MCF 10A (cell line): ENCODE data around the gene CRACDL. TPM values are rescaled to one million over a fixed set of nuclear protein-coding genes. Genes with fewer than 3 reads are reported as not detected.

Experiments
- BruUV-seq: library from RNA; stranded (reverse); fragments of 400-500 nt; replicated peaks from 2 replicates; lab custom pipeline; 2021; lab: Mats Ljungman, UMichigan
- CTCF ChIA-PET: fragments of 300-600 bp; sonication (Branson Sonifier 250); formaldehyde crosslinking; extraction: SDS; loops from one replicate; lab custom pipeline; 2021; ENCODE audit warnings: antibody characterized with exemption, inconsistent platforms; lab: Yijun Ruan, JAX
- POLR2A ChIA-PET: fragments of 300-600, 350-650 bp; sonication (Branson Sonifier 250); formaldehyde crosslinking; extraction: SDS; loops from one replicate; lab custom pipeline; 2020; ENCODE audit warnings: antibody characterized with exemption, inconsistent platforms; lab: Yijun Ruan, JAX
- DNase-seq: peaks from one replicate; pipeline ENCODE4 v3.0.0-alpha.2; 2018; ENCODE audit not compliant: unreplicated experiment
- H3K27ac Mint-ChIP-seq: one replicate; pipeline ENCODE4 v1.8.0; 2022; ENCODE audit warnings: mild to moderate bottlenecking, low read depth, mixed read lengths; ENCODE audit not compliant: unreplicated experiment
- H3K27me3 Mint-ChIP-seq: one replicate; pipeline ENCODE4 v1.8.0; 2022; ENCODE audit warnings: mixed read lengths; ENCODE audit not compliant: insufficient read depth, unreplicated experiment
- H3K36me3 Mint-ChIP-seq: one replicate; pipeline ENCODE4 v1.8.0; 2022; ENCODE audit warnings: mild to moderate bottlenecking, moderate library complexity, mixed read lengths; ENCODE audit not compliant: insufficient read depth, unreplicated experiment
- H3K4me1 Mint-ChIP-seq: one replicate; pipeline ENCODE4 v1.8.0; 2022; ENCODE audit warnings: mixed read lengths; ENCODE audit not compliant: insufficient read depth, unreplicated experiment
- H3K4me3 Mint-ChIP-seq: one replicate; pipeline ENCODE4 v1.8.0; 2022; ENCODE audit warnings: mild to moderate bottlenecking, moderate library complexity, mixed read lengths; ENCODE audit not compliant: unreplicated experiment
- H3K9me3 Mint-ChIP-seq: one replicate; pipeline ENCODE4 v1.8.0; 2022; ENCODE audit warnings: mixed read lengths; ENCODE audit not compliant: unreplicated experiment
- intact Hi-C: fragments of 100-400 bp; cut with micrococcal nuclease; formaldehyde crosslinking; loops from 2 replicates; pipeline ENCODE4 v1.14.1; 2022
- total RNA-seq: library from RNA; stranded (reverse); gene quantifications from 2 replicates; pipeline ENCODE4 v1.2.3, GENCODE V29; 2022
- TF ChIP-seq, protein P1 (sequence below): fragments of 200-600 bp; IDR thresholded peaks from one replicate; pipeline ENCODE4 v1.8.0; 2022; ENCODE audit warnings: antibody characterized with exemption, mild to moderate bottlenecking; ENCODE audit not compliant: unreplicated experiment

The CRACDL gene
- total RNA-seq, 1 experiment from 2014 or later: 12.9 TPM

DNA sequence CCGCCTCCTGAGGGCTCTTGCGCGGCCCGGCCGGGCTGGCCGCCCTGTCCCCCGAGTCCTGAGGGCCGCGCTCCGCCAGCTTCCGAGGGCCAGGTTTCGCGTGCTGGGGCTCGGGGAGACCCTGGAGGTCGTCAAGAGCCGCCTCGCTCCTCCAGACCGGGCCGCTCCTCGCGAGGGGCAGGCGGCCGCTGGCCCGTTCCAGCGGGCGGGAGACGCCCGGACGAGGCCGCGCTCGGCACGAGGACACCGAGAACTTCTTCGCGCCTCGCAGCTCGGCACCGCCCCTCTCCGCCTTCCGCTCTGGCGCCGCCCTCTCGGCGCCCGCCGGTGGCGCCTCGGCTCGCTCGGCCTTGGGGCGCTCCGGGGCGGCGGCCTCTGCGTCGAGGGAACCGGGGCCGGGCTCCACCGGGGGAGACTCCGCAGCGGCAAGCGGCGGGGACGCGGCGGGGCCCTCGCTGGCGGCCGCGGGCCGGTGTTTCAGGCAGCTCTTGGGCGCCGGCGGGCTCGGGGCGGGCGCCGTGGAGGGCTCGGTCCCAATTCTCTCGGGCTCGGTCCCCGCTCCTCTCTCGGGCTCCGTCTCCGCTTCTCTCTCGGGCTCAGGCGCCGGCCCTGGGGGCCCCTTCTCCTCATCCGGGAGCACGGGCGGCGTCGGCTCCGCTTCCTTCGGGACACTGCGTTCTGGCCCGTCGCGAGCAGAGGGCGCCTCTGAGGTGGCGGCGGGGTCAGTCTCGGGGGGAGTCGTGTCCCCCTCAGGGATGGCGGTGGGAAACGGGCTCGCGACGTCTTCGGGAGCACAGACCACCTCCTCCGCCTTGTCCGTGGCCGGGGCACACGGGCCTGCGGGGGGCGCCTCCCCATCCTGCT lies 113.5 kb downstream of the CRACDL start:
- POLR2A ChIA-PET: no interaction called here
- no TSS peak for BruUV-seq
- Mint-ChIP-seq H3K4me3 (no peak overlapping the region), H3K36me3 (peaks cover 53% of the 10 kb centered on the region), H3K27me3 (no peaks in the 10 kb centered on the region), H3K9me3 (no peaks in the 10 kb centered on the region), H3K4me1 (no peaks in the 10 kb centered on the region), H3K27ac (no peak overlapping the region)
- no peak for DNase-seq
- intact Hi-C loops: no loop called here
- CTCF ChIA-PET: interaction anchor here (0.6 to 1.1 kb wide), 2 partner anchors 115 to 131 kb away, joined by 3 read pairs; no protein-coding TSS in a partner anchor
- TF ChIP-seq, protein P1, sequence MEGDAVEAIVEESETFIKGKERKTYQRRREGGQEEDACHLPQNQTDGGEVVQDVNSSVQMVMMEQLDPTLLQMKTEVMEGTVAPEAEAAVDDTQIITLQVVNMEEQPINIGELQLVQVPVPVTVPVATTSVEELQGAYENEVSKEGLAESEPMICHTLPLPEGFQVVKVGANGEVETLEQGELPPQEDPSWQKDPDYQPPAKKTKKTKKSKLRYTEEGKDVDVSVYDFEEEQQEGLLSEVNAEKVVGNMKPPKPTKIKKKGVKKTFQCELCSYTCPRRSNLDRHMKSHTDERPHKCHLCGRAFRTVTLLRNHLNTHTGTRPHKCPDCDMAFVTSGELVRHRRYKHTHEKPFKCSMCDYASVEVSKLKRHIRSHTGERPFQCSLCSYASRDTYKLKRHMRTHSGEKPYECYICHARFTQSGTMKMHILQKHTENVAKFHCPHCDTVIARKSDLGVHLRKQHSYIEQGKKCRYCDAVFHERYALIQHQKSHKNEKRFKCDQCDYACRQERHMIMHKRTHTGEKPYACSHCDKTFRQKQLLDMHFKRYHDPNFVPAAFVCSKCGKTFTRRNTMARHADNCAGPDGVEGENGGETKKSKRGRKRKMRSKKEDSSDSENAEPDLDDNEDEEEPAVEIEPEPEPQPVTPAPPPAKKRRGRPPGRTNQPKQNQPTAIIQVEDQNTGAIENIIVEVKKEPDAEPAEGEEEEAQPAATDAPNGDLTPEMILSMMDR: no peak

GRCh38 chr2:98821629-98822135 lies 114.3 kb downstream of the CRACDL start:
- ChIA-PET CTCF (interaction anchor here (1.1 to 1.8 kb wide), 2 partner anchors 16 to 130 kb away, joined by 3 to 6 read pairs; no protein-coding TSS in a partner anchor), POLR2A (interaction anchor here (0.5 kb wide), 1 partner anchor 87 kb away, joined by 3 read pairs; no protein-coding TSS in a partner anchor)
- Mint-ChIP-seq H3K9me3 (no peaks in the 10 kb centered on the region), H3K27me3 (no peaks in the 10 kb centered on the region), H3K4me1 (no peaks in the 10 kb centered on the region), H3K36me3 (peaks cover 48% of the 10 kb centered on the region), H3K27ac (no peak overlapping the region), H3K4me3 (no peak overlapping the region)
- DNase-seq: no peak
- TF ChIP-seq, protein P1: no peak
- intact Hi-C loops: no loop called here
- BruUV-seq: no TSS peak

DNA sequence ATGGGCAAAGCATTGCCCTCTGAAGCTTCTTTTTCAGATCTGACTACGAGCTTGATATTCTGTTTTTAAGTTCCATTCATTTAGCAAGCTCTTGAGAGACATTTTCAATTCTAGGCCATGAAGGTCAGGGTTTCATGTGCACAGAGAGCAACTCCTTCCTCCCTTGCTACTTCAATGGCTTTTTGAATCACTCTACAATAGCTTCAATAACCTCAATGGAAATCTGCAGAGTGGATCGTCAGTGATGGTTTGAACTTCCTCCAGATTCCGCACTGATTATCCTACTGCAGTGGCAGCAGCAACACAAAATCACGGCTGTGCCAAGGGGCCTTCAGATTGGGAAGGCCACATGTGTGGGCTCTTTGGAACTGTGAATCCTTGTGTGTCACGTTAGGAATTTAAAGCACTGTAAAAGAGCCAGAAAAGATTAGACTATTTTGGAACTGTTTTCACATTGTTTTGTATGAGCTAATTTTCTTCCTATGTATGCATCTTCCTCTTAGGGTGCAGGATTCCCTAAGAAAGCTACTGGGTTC lies 116.7 kb downstream of the CRACDL start:
- DNase-seq: no peak
- H3K4me3 Mint-ChIP-seq: no peak overlapping the region
- ChIA-PET POLR2A (no interaction called here), CTCF (interaction anchor here (0.7 kb wide), 2 partner anchors 19 to 247 kb away, joined by 3 to 4 read pairs; no protein-coding TSS in a partner anchor)
- no peaks in the 10 kb centered on the region for H3K9me3 Mint-ChIP-seq
- TF ChIP-seq, protein P1: no peak
- intact Hi-C loops: no loop called here
- BruUV-seq: no TSS peak
- H3K27ac Mint-ChIP-seq: no peak overlapping the region
- peaks cover 39% of the 10 kb centered on the region for H3K36me3 Mint-ChIP-seq
- no peaks in the 10 kb centered on the region for H3K27me3 Mint-ChIP-seq
- H3K4me1 Mint-ChIP-seq: no peaks in the 10 kb centered on the region

DNA sequence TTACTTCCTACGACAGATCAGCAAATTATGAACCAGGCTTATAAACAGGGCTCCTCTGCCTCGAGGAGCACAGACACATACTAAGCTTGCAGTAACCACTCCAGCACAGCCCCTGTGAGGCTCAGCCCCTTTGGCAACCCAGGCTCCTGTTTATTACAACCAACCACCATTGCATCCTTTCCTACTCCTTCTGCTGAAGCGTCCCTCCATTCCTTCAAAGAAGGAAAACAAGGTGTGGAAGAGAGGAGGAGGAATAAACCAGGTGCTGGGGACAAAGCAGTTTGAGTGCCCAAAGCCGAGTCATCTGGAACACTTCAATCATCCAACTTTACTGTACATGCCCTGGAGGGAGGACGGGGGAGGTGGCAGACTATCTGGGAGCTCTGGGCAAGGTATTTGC lies 117.9 kb downstream of the CRACDL start:
- Mint-ChIP-seq H3K9me3 (no peaks in the 10 kb centered on the region), H3K4me3 (no peak overlapping the region), H3K27ac (no peak overlapping the region), H3K27me3 (no peaks in the 10 kb centered on the region), H3K4me1 (no peaks in the 10 kb centered on the region), H3K36me3 (peaks cover 28% of the 10 kb centered on the region)
- ChIA-PET POLR2A (no interaction called here), CTCF (interaction anchor here (0.5 kb wide), 1 partner anchor 351 kb away, joined by 6 read pairs; no protein-coding TSS in a partner anchor)
- no peak for DNase-seq
- TF ChIP-seq, protein P1: no peak
- no TSS peak for BruUV-seq
- intact Hi-C loops: no loop called here
